ENCODE results near the gene CA10.

DNA sequence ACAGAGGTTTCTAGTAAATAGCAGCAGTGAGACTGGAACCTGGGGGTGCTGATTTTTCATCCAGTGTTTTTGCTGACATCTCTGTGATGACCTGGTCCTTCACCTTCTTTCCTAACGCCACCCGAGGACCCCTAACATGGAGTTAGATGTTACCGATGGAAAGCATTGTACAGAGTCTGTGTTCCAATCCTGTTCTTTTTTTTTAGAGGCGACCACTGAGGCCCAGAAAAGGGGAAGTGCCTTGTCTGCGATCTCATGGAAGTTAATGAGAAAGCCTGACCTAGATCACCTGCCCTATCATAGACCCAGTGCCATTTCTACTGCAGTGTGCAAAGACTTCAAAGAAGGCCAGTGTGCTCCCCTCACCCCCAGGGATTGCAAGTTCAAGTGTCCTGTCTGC lies 362.5 kb downstream of the CA10 start:
- TF ChIP-seq, protein P1, sequence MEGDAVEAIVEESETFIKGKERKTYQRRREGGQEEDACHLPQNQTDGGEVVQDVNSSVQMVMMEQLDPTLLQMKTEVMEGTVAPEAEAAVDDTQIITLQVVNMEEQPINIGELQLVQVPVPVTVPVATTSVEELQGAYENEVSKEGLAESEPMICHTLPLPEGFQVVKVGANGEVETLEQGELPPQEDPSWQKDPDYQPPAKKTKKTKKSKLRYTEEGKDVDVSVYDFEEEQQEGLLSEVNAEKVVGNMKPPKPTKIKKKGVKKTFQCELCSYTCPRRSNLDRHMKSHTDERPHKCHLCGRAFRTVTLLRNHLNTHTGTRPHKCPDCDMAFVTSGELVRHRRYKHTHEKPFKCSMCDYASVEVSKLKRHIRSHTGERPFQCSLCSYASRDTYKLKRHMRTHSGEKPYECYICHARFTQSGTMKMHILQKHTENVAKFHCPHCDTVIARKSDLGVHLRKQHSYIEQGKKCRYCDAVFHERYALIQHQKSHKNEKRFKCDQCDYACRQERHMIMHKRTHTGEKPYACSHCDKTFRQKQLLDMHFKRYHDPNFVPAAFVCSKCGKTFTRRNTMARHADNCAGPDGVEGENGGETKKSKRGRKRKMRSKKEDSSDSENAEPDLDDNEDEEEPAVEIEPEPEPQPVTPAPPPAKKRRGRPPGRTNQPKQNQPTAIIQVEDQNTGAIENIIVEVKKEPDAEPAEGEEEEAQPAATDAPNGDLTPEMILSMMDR (IDR thresholded peaks at IDR 0.05): no peak
- no peak for TF ChIP-seq POLR2A (IDR thresholded peaks at IDR 0.05)

Measured in right lobe of liver (tissue), 4 donors.